ENCODE results near the gene GNAS. TPM values are rescaled to one million over a fixed set of nuclear protein-coding genes. Genes with fewer than 3 reads are reported as not detected.
A peak's percentile ranks its signal among the peaks of the same experiment; 100 is the strongest.

Gene GNAS
- total RNA-seq, 2 experiments from 2014 or later = 658 to 692 TPM

DNA sequence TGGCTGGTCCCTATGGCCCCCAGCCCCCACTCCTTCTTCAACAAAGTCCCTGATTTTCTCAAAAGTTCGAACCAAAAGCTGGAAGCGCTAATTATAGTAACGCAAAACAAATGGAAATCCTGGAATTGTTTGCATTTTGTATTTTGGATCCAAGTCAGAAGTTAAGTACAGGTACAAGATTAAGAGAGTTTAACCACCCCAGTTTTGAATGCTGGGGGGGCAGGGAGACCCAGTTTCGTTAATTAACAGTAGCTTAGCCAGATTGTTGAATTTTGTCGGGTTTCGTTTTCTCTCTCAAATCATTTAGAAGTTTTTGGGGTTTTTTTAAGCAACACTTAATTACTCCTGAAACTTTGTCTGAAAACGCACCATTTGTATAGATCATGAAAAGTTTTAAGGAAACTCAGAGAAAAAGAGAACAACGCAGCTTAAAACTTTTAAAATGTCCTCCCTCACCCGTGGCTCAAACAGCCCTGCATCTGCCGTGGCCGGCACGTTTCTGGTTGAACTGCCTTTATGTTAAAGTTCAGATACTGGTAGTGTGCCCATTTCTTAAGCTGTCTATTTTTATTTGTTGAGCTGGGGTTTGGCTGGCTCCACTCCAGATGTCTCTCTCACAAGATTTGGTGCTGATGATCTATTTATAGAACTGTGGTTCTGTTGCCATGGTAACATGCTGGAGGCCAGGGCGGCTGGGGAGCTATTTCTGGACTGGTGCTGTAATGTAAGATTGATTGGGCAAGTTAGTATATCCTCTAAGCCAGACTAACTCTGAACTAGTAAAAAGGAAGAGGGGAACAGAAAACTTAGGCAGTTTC is 55.0 kb downstream of the GNAS start:
- ChIA-PET CTCF (interaction anchor here (0.7 to 1.4 kb wide), 6 partner anchors 10 to 315 kb away, joined by 3 to 6 read pairs (median 4); no protein-coding TSS in a partner anchor), POLR2A (interaction anchor here (0.6 to 1.3 kb wide), 3 partner anchors 18 to 124 kb away, joined by 3 to 4 read pairs (median 3); partner anchors contain the start of gene ATP5F1E)
- H3K27me3 Mint-ChIP-seq = no peaks in the 10 kb centered on the region
- no peaks in the 10 kb centered on the region for H3K9me3 Mint-ChIP-seq
- peak overlapping the region; percentile 81 for H3K27ac Mint-ChIP-seq
- peak; percentile 72 for DNase-seq
- intact Hi-C loops (cut with micrococcal nuclease) = loop anchor here (1.0 to 5.0 kb wide), 2 partner anchors 14 to 75 kb away; partner anchors contain the start of gene NELFCD
- peaks cover 52% of the 10 kb centered on the region for H3K4me1 Mint-ChIP-seq (ENCODE audit: low read depth)
- H3K36me3 Mint-ChIP-seq = peaks cover 80% of the 10 kb centered on the region
- H3K4me3 Mint-ChIP-seq = peak overlapping the region; percentile 55

DNA sequence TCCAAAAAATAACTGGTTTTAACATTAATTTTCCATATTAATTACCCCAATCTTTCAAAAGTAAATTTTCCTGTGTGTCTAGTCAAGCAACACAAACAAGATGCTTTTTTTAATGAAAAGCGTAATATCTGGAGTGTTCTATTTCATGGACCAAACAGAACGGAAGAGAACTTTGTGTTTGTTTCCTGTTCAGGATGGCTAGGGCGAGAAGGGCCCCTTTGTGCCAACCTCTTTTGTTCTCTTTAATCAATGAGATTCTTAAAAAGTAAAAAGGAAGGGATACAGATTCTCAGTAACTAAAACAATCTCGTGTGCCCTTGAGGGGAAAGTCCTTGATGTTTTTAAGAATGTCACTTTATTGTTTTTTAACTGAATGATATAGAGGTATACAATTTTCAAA is 55.7 kb downstream of the GNAS start:
- H3K27ac Mint-ChIP-seq = peak overlapping the region; percentile 81
- CTCF ChIA-PET = interaction anchor here (1.3 to 1.4 kb wide), 2 partner anchors 69 to 314 kb away, joined by 3 to 5 read pairs; no protein-coding TSS in a partner anchor
- intact Hi-C loops (cut with micrococcal nuclease) = loop anchor here (5.0 kb wide), 1 partner anchor 74 kb away; the partner anchor contains the start of gene NELFCD
- no peak for DNase-seq
- peaks cover 79% of the 10 kb centered on the region for H3K36me3 Mint-ChIP-seq
- H3K4me3 Mint-ChIP-seq = peak overlapping the region; percentile 55
- no peaks in the 10 kb centered on the region for H3K27me3 Mint-ChIP-seq
- H3K9me3 Mint-ChIP-seq = no peaks in the 10 kb centered on the region
- peaks cover 51% of the 10 kb centered on the region for H3K4me1 Mint-ChIP-seq (ENCODE audit: low read depth)
- POLR2A ChIA-PET = interaction anchor here (1.2 to 1.3 kb wide), 2 partner anchors 19 to 124 kb away, joined by 3 to 4 read pairs; partner anchors contain the start of gene ATP5F1E

DNA sequence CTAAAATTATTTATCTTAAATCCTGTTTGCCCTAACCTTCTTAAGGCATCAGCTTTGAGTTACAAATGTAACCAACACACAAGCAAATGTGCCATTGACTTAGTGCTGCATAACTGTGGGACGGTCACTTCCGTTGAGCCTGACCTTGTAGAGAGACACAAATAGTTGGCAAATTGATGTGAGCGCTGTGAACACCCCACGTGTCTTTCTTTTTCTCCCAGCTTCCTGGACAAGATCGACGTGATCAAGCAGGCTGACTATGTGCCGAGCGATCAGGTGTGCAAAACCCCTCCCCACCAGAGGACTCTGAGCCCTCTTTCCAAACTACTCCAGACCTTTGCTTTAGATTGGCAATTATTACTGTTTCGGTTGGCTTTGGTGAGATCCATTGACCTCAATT is 56.4 kb downstream of the GNAS start:
- ChIA-PET CTCF (interaction anchor here (0.7 kb wide), 1 partner anchor 298 kb away, joined by 3 read pairs; no protein-coding TSS in a partner anchor), POLR2A (no interaction called here)
- no peak for DNase-seq
- Mint-ChIP-seq H3K27ac (no peak overlapping the region), H3K9me3 (no peaks in the 10 kb centered on the region), H3K4me1 (ENCODE audit: low read depth) (peaks cover 46% of the 10 kb centered on the region), H3K27me3 (no peaks in the 10 kb centered on the region), H3K36me3 (peaks cover 72% of the 10 kb centered on the region), H3K4me3 (no peak overlapping the region)
- intact Hi-C loops (cut with micrococcal nuclease) = loop anchor here (5.0 kb wide), 1 partner anchor 73 kb away; the partner anchor contains the start of gene NELFCD

DNA sequence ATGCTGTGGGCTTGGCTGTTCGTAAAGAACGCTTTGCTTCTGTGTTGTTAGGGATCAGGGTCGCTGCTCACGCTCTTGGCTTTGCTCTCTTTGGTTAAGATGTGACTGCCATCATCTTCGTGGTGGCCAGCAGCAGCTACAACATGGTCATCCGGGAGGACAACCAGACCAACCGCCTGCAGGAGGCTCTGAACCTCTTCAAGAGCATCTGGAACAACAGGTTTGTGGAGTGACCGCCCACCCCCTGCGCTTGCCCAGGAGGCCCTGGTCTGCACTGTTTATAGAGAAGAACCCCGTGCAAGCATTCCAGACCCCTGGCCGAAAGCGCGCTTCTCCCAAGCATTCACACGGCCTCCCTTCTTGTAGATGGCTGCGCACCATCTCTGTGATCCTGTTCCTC is 57.1 kb downstream of the GNAS start:
- H3K36me3 Mint-ChIP-seq = peaks cover 68% of the 10 kb centered on the region
- DNase-seq = no peak
- intact Hi-C loops (cut with micrococcal nuclease) = loop anchor here (5.0 kb wide), 1 partner anchor 73 kb away; the partner anchor contains the start of gene NELFCD
- POLR2A ChIA-PET = no interaction called here
- no peak overlapping the region for H3K27ac Mint-ChIP-seq
- no peak overlapping the region for H3K4me3 Mint-ChIP-seq
- CTCF ChIA-PET = no interaction called here
- H3K27me3 Mint-ChIP-seq = no peaks in the 10 kb centered on the region
- no peaks in the 10 kb centered on the region for H3K9me3 Mint-ChIP-seq
- peaks cover 42% of the 10 kb centered on the region for H3K4me1 Mint-ChIP-seq (ENCODE audit: low read depth)

DNA sequence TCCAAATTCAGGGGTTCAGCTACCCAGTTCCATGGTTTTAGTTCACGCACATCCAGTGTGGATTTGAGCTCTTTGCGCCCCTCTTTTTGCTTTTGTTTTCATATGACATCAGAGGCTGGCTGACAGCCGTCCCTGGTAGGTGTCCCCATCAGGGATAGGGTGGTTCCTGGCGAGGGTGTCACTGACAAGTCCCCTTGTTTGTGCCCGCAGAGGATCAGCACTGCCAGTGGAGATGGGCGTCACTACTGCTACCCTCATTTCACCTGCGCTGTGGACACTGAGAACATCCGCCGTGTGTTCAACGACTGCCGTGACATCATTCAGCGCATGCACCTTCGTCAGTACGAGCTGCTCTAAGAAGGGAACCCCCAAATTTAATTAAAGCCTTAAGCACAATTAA is 58.0 kb downstream of the GNAS start:
- Mint-ChIP-seq H3K27me3 (no peaks in the 10 kb centered on the region), H3K27ac (no peak overlapping the region), H3K9me3 (no peaks in the 10 kb centered on the region), H3K36me3 (peaks cover 60% of the 10 kb centered on the region), H3K4me3 (no peak overlapping the region), H3K4me1 (ENCODE audit: low read depth) (peaks cover 33% of the 10 kb centered on the region)
- DNase-seq = no peak
- POLR2A ChIA-PET = no interaction called here
- CTCF ChIA-PET = no interaction called here
- intact Hi-C loops (cut with micrococcal nuclease) = no loop called here

DNA sequence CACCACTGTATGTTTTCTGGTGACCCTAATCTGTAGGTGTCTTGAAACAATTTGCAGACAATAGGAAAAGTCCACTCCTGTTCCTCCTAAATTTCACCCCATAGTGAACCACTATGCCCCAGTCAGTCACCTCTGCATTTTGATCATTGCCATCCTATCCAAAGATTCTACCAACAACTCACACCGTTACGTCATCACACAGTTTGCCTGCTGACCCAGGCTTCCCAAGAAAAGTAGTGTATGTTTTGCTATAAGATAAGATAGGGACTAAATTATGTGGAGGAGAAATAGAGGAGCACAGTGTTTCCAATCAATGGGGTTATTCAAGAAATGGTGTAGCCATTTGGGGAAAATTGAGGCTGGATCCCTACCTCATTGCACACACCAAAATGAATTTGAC is 58.8 kb downstream of the GNAS start:
- Mint-ChIP-seq H3K36me3 (peaks cover 54% of the 10 kb centered on the region), H3K9me3 (no peaks in the 10 kb centered on the region)

DNA sequence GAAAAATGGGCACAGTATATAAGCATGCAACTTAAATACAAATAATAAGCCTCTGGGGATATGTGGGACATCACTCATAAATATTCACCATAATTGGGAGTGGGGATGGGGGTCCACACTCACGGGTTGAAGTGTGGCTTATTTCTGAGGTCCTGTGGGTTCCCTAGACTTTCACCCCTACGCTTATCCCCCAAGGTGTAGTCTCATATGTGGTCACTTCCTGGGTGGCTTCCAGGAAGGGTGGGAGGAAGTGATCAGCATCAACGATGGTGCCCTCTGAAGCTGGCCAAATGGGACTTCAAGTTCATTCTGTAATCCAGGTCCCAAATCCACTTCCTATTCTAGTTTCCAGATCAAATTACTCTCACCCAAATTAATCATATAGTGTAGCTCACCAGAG is 59.5 kb downstream of the GNAS start:
- POLR2A ChIA-PET = interaction anchor here (0.6 kb wide), 1 partner anchor 88 kb away, joined by 4 read pairs; no protein-coding TSS in a partner anchor
- intact Hi-C loops (cut with micrococcal nuclease) = no loop called here
- H3K4me1 Mint-ChIP-seq (ENCODE audit: low read depth) = peaks cover 22% of the 10 kb centered on the region
- no peaks in the 10 kb centered on the region for H3K27me3 Mint-ChIP-seq
- peaks cover 49% of the 10 kb centered on the region for H3K36me3 Mint-ChIP-seq
- no peak for DNase-seq
- no peak overlapping the region for H3K27ac Mint-ChIP-seq
- no peak overlapping the region for H3K4me3 Mint-ChIP-seq
- no peaks in the 10 kb centered on the region for H3K9me3 Mint-ChIP-seq
- CTCF ChIA-PET = no interaction called here

More for the DNA sequence above, 58.8 kb downstream of the GNAS start:
- H3K27me3 Mint-ChIP-seq = no peaks in the 10 kb centered on the region
- H3K4me3 Mint-ChIP-seq = no peak overlapping the region
- DNase-seq = no peak
- peaks cover 27% of the 10 kb centered on the region for H3K4me1 Mint-ChIP-seq (ENCODE audit: low read depth)
- intact Hi-C loops (cut with micrococcal nuclease) = no loop called here
- CTCF ChIA-PET = no interaction called here
- POLR2A ChIA-PET = no interaction called here
- no peak overlapping the region for H3K27ac Mint-ChIP-seq

DNA sequence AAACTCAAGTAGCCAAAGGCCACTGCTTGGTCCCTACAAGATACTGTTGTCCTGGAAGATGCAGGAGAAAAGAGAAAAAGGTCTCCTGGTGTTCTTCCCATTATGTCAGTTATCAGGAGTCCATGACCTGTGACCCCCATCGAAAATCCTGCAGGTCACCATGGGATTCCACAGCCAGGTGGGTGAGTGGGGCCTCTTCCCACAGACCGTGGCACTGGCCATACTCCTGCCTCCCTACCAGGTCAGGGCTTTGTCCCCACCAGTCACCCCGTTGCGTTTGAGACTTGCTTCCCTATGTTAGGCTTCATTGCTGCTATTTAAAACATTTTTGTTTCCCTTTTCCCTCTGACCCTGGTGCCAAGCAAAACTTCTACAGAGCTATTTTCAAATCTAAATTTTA is 60.6 kb downstream of the GNAS start:
- Mint-ChIP-seq H3K36me3 (peaks cover 38% of the 10 kb centered on the region), H3K9me3 (no peaks in the 10 kb centered on the region), H3K4me1 (ENCODE audit: low read depth) (peaks cover 11% of the 10 kb centered on the region), H3K27ac (no peak overlapping the region), H3K4me3 (no peak overlapping the region), H3K27me3 (no peaks in the 10 kb centered on the region)
- ChIA-PET POLR2A (no interaction called here), CTCF (no interaction called here)
- intact Hi-C loops (cut with micrococcal nuclease) = no loop called here
- no peak for DNase-seq

DNA sequence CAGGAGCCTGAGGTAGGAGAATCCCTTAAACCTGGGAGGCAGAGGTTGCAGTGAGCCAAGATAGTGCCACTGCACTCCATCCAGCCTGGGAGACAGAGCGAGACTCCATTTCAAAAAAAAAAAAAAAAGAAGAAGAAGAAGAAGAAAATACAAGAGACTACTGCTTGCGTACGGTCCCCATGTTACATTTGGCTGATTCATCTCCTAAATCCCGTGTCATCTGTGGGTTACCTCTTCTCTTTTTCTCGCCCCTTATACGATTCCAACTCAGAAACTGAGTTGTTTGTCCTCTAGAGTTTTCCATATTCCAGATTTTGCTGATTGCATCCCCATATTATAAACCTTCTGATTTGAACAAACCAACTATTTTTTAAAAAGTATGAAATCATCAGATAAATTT is 66.1 kb downstream of the GNAS start:
- H3K9me3 Mint-ChIP-seq = no peaks in the 10 kb centered on the region
- CTCF ChIA-PET = no interaction called here
- intact Hi-C loops (cut with micrococcal nuclease) = no loop called here
- no peaks in the 10 kb centered on the region for H3K27me3 Mint-ChIP-seq
- H3K4me1 Mint-ChIP-seq (ENCODE audit: low read depth) = no peaks in the 10 kb centered on the region
- no peaks in the 10 kb centered on the region for H3K36me3 Mint-ChIP-seq
- no peak overlapping the region for H3K4me3 Mint-ChIP-seq
- H3K27ac Mint-ChIP-seq = no peak overlapping the region
- DNase-seq = no peak
- POLR2A ChIA-PET = no interaction called here

DNA sequence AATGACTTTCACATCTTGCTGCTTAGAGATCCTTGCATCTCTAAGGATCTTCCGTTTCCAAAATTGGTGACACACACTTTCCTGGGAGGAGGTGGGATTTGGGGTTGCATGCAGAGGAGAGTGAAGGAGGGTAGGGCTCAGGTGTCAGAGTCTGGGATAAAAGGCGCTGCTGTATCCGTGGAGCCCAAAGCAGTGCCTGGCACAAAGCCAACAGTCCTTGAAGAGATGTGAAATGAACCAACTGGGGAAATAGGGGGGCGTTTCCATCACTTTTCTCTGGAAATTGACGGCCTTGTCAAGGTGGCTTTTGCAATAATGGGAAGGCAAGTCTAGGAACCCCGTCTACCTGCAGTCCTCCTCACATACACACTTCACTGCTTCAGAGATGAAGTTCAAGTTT is 69.0 kb downstream of the GNAS start:
- ChIA-PET POLR2A (no interaction called here), CTCF (no interaction called here)
- H3K27ac Mint-ChIP-seq = no peak overlapping the region
- H3K27me3 Mint-ChIP-seq = no peaks in the 10 kb centered on the region
- intact Hi-C loops (cut with micrococcal nuclease) = no loop called here
- no peak for DNase-seq
- H3K9me3 Mint-ChIP-seq = no peaks in the 10 kb centered on the region
- no peak overlapping the region for H3K4me3 Mint-ChIP-seq
- H3K4me1 Mint-ChIP-seq (ENCODE audit: low read depth) = no peaks in the 10 kb centered on the region
- H3K36me3 Mint-ChIP-seq = no peaks in the 10 kb centered on the region

DNA sequence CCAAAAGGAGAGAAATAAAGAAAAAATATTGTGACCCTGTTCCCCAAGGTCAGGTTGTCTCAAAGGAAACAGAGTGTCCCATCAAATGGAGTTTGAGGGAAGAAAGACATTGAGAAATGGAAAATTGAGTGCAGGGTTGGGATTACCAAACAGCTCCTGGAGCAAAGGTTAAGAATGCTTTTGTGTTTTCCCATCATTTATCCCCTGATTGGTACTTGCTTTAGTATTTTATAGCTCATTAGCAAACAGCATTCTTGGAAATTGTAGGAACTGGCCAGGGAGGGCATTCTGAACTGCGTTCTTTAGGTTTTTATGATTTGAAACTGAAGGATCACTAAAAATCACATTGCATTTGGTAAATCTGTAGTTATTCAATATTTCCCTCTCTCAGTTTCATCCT is 69.5 kb downstream of the GNAS start:
- Mint-ChIP-seq H3K4me1 (ENCODE audit: low read depth) (no peaks in the 10 kb centered on the region), H3K36me3 (no peaks in the 10 kb centered on the region), H3K4me3 (no peak overlapping the region), H3K27me3 (no peaks in the 10 kb centered on the region), H3K9me3 (no peaks in the 10 kb centered on the region), H3K27ac (no peak overlapping the region)
- POLR2A ChIA-PET = no interaction called here
- DNase-seq = no peak
- CTCF ChIA-PET = no interaction called here
- intact Hi-C loops (cut with micrococcal nuclease) = no loop called here

DNA sequence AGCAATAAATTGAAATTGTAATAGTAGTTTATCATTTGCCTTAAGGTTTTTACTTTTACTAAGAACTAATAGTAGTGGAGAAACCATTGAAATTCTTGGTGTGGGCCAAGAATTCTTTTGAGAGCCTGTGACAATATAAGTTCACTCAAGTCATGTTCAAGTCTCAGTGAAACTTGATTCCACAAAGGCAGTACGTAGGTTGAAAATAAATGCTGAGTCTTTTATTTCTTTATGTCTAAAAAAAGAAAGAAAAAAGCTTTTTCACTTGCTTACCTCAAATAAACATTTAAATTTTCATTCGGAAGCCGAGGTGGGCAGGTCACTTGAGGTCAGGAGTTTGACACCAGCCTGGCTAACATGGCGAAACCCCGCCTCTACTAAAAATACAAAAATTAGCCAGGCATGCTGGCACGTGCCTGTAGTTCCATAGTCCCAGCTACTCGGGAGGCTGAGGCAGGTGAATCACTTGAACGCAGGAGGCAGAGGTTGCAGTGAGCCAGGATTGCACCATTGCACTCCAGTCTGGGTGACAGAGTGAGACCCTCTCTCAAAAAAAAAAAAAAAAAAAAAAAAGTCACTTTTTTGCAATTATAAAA is 70.7 kb downstream of the GNAS start:
- ChIA-PET CTCF (interaction anchor here (0.6 to 0.7 kb wide), 2 partner anchors 41 to 199 kb away, joined by 3 to 4 read pairs; no protein-coding TSS in a partner anchor), POLR2A (no interaction called here)
- no peak for DNase-seq
- Mint-ChIP-seq H3K27me3 (no peaks in the 10 kb centered on the region), H3K4me1 (ENCODE audit: low read depth) (no peaks in the 10 kb centered on the region), H3K36me3 (no peaks in the 10 kb centered on the region), H3K27ac (no peak overlapping the region), H3K9me3 (no peaks in the 10 kb centered on the region), H3K4me3 (no peak overlapping the region)
- intact Hi-C loops (cut with micrococcal nuclease) = no loop called here

Data from activated CD4-positive, alpha-beta memory T cell treated with anti-CD3 and anti-CD28 coated beads for 36 hours (primary cell).